WTC11 (cell line): ENCODE data around the gene SSBP2. TPM values are rescaled to one million over a fixed set of nuclear protein-coding genes. Genes with fewer than 3 reads are reported as not detected.

ENCODE experiments used
- ATAC-seq: fragments of 200-7000 bp; cut with Tn5 transposase; 2 replicates; pipeline ENCODE4 v1.10.0; 2021; ENCODE audit warnings: mild to moderate bottlenecking, moderate library complexity
- CTCF ChIA-PET: fragments of 300-600 bp; sonication (Branson Sonifier 250); formaldehyde crosslinking; loops from one replicate; lab custom pipeline; 2021; ENCODE audit warnings: antibody characterized with exemption; lab: Charles Lee
- POLR2A ChIA-PET: fragments of 350-600 bp; sonication (Branson Sonifier 250); formaldehyde crosslinking; loops from one replicate; lab custom pipeline; 2021; ENCODE audit warnings: antibody characterized with exemption; lab: Charles Lee
- DNase-seq: peaks from one replicate; pipeline ENCODE4 v3.0.0; 2021; ENCODE audit warnings: low spot score
- H3K27ac Mint-ChIP-seq: 2 replicates; pipeline ENCODE4 v1.8.0; 2021; ENCODE audit warnings: mixed read lengths
- H3K27me3 Mint-ChIP-seq: 2 replicates; pipeline ENCODE4 v1.8.0; 2021; ENCODE audit warnings: low read depth, mild to moderate bottlenecking, moderate library complexity, mixed read lengths
- H3K36me3 Mint-ChIP-seq: 2 replicates; pipeline ENCODE4 v1.8.0; 2021; ENCODE audit warnings: mixed read lengths
- H3K4me1 Mint-ChIP-seq: 2 replicates; pipeline ENCODE4 v1.8.0; 2022; ENCODE audit warnings: mixed read lengths
- H3K4me3 Mint-ChIP-seq: 2 replicates; pipeline ENCODE4 v1.8.0; 2021; ENCODE audit warnings: mild to moderate bottlenecking, moderate library complexity, mixed read lengths
- H3K9me3 Mint-ChIP-seq: 2 replicates; pipeline ENCODE4 v1.8.0; 2021; ENCODE audit warnings: mixed read lengths
- CBFB ChIP-seq: sonication (generic); formaldehyde crosslinking; IDR thresholded peaks from 2 replicates; pipeline ENCODE4 v1.8.1; 2022; ENCODE audit warnings: mild to moderate bottlenecking, low read depth, missing genetic modification reagents
- GRHL2 ChIP-seq: fragments of 250-450 bp; sonication (Bioruptor Pico); IDR thresholded peaks from 2 replicates; pipeline ENCODE4 v1.8.0; 2022; ENCODE audit warnings: mild to moderate bottlenecking, moderate library complexity; ENCODE audit not compliant: insufficient replicate concordance, severe bottlenecking
- NFATC4 ChIP-seq: fragments of 250-450 bp; sonication (Bioruptor Pico); IDR thresholded peaks from 2 replicates; pipeline ENCODE4 v1.9.0; 2021; ENCODE audit warnings: mild to moderate bottlenecking
- SOX15 ChIP-seq: fragments of 250-450 bp; sonication (Bioruptor Pico); IDR thresholded peaks from 2 replicates; pipeline ENCODE4 v1.9.0; 2021; ENCODE audit warnings: mild to moderate bottlenecking
- ZNF232 ChIP-seq: sonication (generic); formaldehyde crosslinking; IDR thresholded peaks from 2 replicates; pipeline ENCODE4 v1.8.0; 2022; ENCODE audit warnings: mild to moderate bottlenecking, missing genetic modification reagents
- ZNF396 ChIP-seq: fragments of 250-450 bp; sonication (Bioruptor Pico); IDR thresholded peaks from 2 replicates; pipeline ENCODE4 v1.8.0; 2021; ENCODE audit warnings: mild to moderate bottlenecking, moderate library complexity, borderline replicate concordance
- ZNF423 ChIP-seq: fragments of 250-450 bp; sonication (Bioruptor Pico); IDR thresholded peaks from 2 replicates; pipeline ENCODE4 v2.1.2; 2022; ENCODE audit warnings: mild to moderate bottlenecking, moderate library complexity
- total RNA-seq: library from RNA; stranded (reverse); gene quantifications from 3 replicates; pipeline ENCODE4 v1.2.3, GENCODE V29; 2021
- TF ChIP-seq, protein P1 (sequence below): sonication (generic); formaldehyde crosslinking; IDR thresholded peaks from 2 replicates; pipeline ENCODE4 v1.8.0; 2022; ENCODE audit warnings: mild to moderate bottlenecking, missing genetic modification reagents
- TF ChIP-seq, protein P2 (sequence below): sonication (generic); formaldehyde crosslinking; IDR thresholded peaks from 2 replicates; pipeline ENCODE4 v1.8.0; 2023; ENCODE audit warnings: missing genetic modification reagents, mild to moderate bottlenecking, borderline replicate concordance
- TF ChIP-seq, protein P3 (sequence below): sonication (generic); formaldehyde crosslinking; IDR thresholded peaks from 2 replicates; pipeline ENCODE4 v1.8.1; 2022; ENCODE audit warnings: low read depth, missing genetic modification reagents, borderline replicate concordance

SSBP2 gene
- total RNA-seq, 1 experiment from 2014 or later = 24.9 TPM

DNA sequence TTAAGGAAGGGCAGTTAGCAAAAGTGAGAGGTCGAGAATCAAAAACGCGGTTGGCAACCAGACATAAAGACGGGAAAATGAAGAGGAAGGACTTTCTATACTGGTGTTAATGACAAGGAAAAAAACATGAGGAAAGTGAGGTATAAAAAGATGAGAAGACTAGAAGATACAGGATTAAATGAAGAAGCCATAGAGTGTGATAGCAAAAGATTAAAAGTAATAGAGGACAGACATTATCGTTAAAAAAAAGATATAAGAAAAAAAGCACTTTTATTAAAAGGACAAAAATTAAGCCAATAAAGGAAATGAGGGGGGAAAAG, 1.7 kb upstream of the SSBP2 start (continued):
- no peak for TF ChIP-seq GRHL2 (CRISPR knock-in tag)
- no peak for TF ChIP-seq ZNF396
- no peak for TF ChIP-seq ZNF232 (CRISPR knock-in tag)
- TF ChIP-seq, all 79 proteins: peak for 0

DNA sequence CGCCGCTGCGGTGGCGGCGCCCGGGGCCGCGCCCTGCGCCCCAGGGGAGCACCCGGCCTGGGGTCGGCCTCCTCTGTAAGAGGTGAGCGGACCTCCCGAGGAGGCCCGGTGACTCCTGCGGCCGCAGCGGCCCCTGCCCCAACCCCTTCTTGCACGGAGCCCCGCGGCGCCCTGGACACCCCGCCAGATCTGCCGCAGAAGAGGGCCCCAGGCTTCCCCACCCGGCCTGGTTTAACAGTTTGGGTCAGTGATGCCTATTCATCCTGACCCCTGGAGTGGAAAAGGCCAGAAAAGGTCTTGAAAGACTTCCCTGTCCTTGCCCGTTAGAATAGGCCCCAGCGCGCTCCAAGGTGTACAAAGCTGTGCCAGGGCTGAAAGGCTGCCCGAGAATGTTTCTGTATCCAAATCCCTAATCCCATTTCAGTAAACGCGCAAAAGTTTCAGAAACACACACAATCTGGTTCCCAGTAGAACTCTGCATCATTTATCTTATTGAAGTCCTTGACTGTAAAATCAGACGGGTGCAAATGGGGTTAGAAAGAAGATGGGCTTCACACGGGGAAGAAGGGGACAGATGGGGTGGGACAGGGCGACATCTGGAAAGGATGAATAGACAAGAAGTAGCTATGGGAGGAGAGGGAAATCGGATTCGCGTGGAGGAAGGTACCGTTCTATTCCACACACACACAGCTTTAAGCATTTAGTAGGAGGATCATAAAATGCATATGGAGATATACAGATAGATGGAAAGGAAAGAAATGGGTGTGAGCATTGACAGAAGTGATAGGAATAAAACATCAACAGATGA, 1.1 kb upstream of the SSBP2 start:
- Mint-ChIP-seq H3K4me1 (peaks cover 59% of the 10 kb centered on the region), H3K27me3 (peaks cover 21% of the 10 kb centered on the region)
- no peak for ATAC-seq

DNA sequence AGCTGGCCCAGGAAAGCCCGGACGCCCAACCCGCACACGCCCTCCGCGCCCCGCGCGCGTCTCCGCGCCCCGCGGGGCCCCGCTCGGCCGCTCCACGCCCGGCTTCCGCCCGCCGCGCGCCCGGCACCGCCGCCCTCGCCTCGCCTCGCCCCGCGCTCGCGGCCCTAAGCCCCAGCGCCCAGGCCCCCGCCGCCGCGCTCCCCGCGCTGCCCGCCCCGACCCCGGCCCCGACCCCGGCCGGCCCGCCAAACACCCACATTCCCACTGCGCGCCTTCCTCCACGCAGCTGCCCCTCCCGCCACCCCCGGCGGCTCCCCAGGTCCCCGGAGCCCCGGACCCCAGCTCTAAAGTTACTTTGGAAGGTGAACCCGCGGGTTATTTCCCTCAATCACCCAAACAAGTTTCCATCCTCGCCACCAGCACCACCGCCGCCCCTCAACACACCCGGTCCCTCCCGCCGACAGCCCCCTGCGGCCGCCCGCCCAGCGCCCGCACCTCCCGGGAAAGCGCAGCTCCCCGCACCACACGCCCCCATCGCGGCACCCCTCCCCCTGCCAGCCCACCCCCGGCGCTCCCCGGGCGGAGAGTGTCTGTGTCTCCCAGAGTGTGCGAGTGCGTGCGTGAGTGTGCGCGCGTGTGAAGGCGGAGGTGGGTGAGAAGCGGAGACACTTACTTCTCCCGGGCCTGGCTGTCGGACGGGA, 439 bp downstream of the SSBP2 start:
- Mint-ChIP-seq H3K36me3 (no peaks in the 10 kb centered on the region), H3K27ac (no peak overlapping the region), H3K4me1 (peaks cover 50% of the 10 kb centered on the region), H3K9me3 (no peaks in the 10 kb centered on the region), H3K27me3 (peaks cover 21% of the 10 kb centered on the region), H3K4me3 (peak overlapping the region; percentile 80)
- DNase-seq = no peak
- ChIA-PET CTCF (interaction anchor here (0.7 to 6.6 kb wide), 8 partner anchors 88 to 544 kb away, joined by 3 to 104 read pairs (median 10); no protein-coding TSS in a partner anchor), POLR2A (interaction anchor here (0.7 to 5.8 kb wide), 9 partner anchors 36 to 166 kb away, joined by 3 to 110 read pairs (median 4); no protein-coding TSS in a partner anchor)
- TF ChIP-seq, protein P1, sequence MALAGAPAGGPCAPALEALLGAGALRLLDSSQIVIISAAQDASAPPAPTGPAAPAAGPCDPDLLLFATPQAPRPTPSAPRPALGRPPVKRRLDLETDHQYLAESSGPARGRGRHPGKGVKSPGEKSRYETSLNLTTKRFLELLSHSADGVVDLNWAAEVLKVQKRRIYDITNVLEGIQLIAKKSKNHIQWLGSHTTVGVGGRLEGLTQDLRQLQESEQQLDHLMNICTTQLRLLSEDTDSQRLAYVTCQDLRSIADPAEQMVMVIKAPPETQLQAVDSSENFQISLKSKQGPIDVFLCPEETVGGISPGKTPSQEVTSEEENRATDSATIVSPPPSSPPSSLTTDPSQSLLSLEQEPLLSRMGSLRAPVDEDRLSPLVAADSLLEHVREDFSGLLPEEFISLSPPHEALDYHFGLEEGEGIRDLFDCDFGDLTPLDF = 0 out of 2 replicates have a peak, but pooled peaks have one; percentile 21
- TF ChIP-seq NFATC4 (CRISPR knock-in tag) (0 out of 2 replicates have a peak, but pooled peaks have one; percentile 10), CBFB (no peak)
- TF ChIP-seq, protein P2, sequence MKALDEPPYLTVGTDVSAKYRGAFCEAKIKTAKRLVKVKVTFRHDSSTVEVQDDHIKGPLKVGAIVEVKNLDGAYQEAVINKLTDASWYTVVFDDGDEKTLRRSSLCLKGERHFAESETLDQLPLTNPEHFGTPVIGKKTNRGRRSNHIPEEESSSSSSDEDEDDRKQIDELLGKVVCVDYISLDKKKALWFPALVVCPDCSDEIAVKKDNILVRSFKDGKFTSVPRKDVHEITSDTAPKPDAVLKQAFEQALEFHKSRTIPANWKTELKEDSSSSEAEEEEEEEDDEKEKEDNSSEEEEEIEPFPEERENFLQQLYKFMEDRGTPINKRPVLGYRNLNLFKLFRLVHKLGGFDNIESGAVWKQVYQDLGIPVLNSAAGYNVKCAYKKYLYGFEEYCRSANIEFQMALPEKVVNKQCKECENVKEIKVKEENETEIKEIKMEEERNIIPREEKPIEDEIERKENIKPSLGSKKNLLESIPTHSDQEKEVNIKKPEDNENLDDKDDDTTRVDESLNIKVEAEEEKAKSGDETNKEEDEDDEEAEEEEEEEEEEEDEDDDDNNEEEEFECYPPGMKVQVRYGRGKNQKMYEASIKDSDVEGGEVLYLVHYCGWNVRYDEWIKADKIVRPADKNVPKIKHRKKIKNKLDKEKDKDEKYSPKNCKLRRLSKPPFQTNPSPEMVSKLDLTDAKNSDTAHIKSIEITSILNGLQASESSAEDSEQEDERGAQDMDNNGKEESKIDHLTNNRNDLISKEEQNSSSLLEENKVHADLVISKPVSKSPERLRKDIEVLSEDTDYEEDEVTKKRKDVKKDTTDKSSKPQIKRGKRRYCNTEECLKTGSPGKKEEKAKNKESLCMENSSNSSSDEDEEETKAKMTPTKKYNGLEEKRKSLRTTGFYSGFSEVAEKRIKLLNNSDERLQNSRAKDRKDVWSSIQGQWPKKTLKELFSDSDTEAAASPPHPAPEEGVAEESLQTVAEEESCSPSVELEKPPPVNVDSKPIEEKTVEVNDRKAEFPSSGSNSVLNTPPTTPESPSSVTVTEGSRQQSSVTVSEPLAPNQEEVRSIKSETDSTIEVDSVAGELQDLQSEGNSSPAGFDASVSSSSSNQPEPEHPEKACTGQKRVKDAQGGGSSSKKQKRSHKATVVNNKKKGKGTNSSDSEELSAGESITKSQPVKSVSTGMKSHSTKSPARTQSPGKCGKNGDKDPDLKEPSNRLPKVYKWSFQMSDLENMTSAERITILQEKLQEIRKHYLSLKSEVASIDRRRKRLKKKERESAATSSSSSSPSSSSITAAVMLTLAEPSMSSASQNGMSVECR (CRISPR knock-in tag) = 0 out of 2 replicates have a peak, but pooled peaks have one; percentile 74
- TF ChIP-seq, protein P3, sequence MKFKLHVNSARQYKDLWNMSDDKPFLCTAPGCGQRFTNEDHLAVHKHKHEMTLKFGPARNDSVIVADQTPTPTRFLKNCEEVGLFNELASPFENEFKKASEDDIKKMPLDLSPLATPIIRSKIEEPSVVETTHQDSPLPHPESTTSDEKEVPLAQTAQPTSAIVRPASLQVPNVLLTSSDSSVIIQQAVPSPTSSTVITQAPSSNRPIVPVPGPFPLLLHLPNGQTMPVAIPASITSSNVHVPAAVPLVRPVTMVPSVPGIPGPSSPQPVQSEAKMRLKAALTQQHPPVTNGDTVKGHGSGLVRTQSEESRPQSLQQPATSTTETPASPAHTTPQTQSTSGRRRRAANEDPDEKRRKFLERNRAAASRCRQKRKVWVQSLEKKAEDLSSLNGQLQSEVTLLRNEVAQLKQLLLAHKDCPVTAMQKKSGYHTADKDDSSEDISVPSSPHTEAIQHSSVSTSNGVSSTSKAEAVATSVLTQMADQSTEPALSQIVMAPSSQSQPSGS (CRISPR knock-in tag) = no peak
- ATAC-seq = peak; percentile 9

More for the DNA sequence above, 1.1 kb upstream of the SSBP2 start:
- CTCF ChIA-PET = interaction anchor here (1.0 to 6.6 kb wide), 7 partner anchors 99 to 543 kb away, joined by 3 to 104 read pairs (median 6); no protein-coding TSS in a partner anchor
- Mint-ChIP-seq H3K4me3 (peak overlapping the region; percentile 72), H3K9me3 (no peaks in the 10 kb centered on the region), H3K36me3 (no peaks in the 10 kb centered on the region), H3K27ac (0 out of 2 replicates have a peak overlapping the region, but pooled peaks have one; percentile 18)
- TF ChIP-seq ZNF423 (CRISPR knock-in tag) = peak; percentile 79
- TF ChIP-seq SOX15 (CRISPR knock-in tag) = no peak
- DNase-seq = no peak
- POLR2A ChIA-PET = interaction anchor here (0.6 to 5.8 kb wide), 9 partner anchors 10 to 168 kb away, joined by 3 to 110 read pairs (median 4); no protein-coding TSS in a partner anchor
